ENCODE measurements around the gene CDH4. TPM values are rescaled to one million over a fixed set of nuclear protein-coding genes. Genes with fewer than 3 reads are reported as not detected.

Gene CDH4
- total and polyA plus RNA-seq, 2 donors (not counting 1 experiment from before 2014, with no cell fraction given), result not detected

- H3K27ac ChIP-seq (ENCODE audit: low read length in 2 of 2), result no peak overlapping the region
- no peaks in the 10 kb centered on the region for H3K27me3 Mint-ChIP-seq
- DNase-seq, result no peak
- H4K20me1 ChIP-seq (ENCODE audit: control insufficient read depth, insufficient read depth, low read length, poor library complexity, severe bottlenecking), result no peaks in the 10 kb centered on the region
- no peaks in the 10 kb centered on the region for H3K4me1 ChIP-seq (ENCODE audit: control insufficient read depth in 2 of 2, insufficient read depth in 2 of 2, low read length in 2 of 2)
- peaks cover 0 to 33% (median 0%) of the 10 kb centered on the region in 3 donors for H3K9me3 ChIP-seq (ENCODE audit: control extremely low read depth in 1 of 3, control insufficient read depth in 2 of 3, insufficient read depth in 1 of 3, low read length in 2 of 3)
- ChIA-PET CTCF (no interaction called here), POLR2A (no interaction called here)
- no peaks in the 10 kb centered on the region for H3K27me3 ChIP-seq (replicated peaks in 1 of 4; ENCODE audit: control extremely low read depth in 1 of 4, control insufficient read depth in 3 of 4, insufficient read depth in 4 of 4, low read length in 3 of 4)
- H3K9me3 Mint-ChIP-seq (ENCODE audit: insufficient read depth), result peaks cover 8% of the 10 kb centered on the region
- no peaks in the 10 kb centered on the region for H3K79me2 ChIP-seq (ENCODE audit: control insufficient read depth, insufficient read depth, low read length)
- no peak overlapping the region for H3K4me3 ChIP-seq (ENCODE audit: control extremely low read depth in 1 of 5, extremely low read depth in 1 of 5, insufficient read depth in 1 of 5, low read depth in 2 of 5, low read length in 4 of 5)
- no peaks in the 10 kb centered on the region for H3K36me3 ChIP-seq (replicated peaks in 1 of 2; ENCODE audit: control extremely low read depth in 1 of 2, control insufficient read depth in 1 of 2, extremely low read depth in 1 of 2, insufficient read depth in 2 of 2, low read length in 1 of 2)
- no peak overlapping the region for H3K4me2 ChIP-seq (replicated peaks; ENCODE audit: low read depth, low read length, poor library complexity, severe bottlenecking)
- H3K4me3 Mint-ChIP-seq, result no peak overlapping the region
- TF ChIP-seq, protein P1, sequence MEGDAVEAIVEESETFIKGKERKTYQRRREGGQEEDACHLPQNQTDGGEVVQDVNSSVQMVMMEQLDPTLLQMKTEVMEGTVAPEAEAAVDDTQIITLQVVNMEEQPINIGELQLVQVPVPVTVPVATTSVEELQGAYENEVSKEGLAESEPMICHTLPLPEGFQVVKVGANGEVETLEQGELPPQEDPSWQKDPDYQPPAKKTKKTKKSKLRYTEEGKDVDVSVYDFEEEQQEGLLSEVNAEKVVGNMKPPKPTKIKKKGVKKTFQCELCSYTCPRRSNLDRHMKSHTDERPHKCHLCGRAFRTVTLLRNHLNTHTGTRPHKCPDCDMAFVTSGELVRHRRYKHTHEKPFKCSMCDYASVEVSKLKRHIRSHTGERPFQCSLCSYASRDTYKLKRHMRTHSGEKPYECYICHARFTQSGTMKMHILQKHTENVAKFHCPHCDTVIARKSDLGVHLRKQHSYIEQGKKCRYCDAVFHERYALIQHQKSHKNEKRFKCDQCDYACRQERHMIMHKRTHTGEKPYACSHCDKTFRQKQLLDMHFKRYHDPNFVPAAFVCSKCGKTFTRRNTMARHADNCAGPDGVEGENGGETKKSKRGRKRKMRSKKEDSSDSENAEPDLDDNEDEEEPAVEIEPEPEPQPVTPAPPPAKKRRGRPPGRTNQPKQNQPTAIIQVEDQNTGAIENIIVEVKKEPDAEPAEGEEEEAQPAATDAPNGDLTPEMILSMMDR (IDR thresholded peaks at IDR 0.05), result no peak
- no peak for TF ChIP-seq EZH2 (IDR thresholded peaks at IDR 0.05; ENCODE audit: borderline replicate concordance, insufficient read depth, low read depth, low read length, poor library complexity, severe bottlenecking)
- intact Hi-C loops (cut with micrococcal nuclease), result no loop called here
- ATAC-seq (ENCODE audit: low read depth), result no peak
- no peak overlapping the region for H3K9ac ChIP-seq (ENCODE audit: low read length)
- no peaks in the 10 kb centered on the region for H3K4me1 Mint-ChIP-seq
- H2AFZ ChIP-seq (ENCODE audit: insufficient read depth, low read depth, low read length, poor library complexity, severe bottlenecking), result no peak overlapping the region
- H3K27ac Mint-ChIP-seq, result no peak overlapping the region
- 81% methylated on average over 15 of the region's 15 CpGs for WGBS (ENCODE audit: insufficient coverage)
These were observed 330.3 kb downstream of the CDH4 start for GRCh38 chr20:61582196-61582923.

DNA sequence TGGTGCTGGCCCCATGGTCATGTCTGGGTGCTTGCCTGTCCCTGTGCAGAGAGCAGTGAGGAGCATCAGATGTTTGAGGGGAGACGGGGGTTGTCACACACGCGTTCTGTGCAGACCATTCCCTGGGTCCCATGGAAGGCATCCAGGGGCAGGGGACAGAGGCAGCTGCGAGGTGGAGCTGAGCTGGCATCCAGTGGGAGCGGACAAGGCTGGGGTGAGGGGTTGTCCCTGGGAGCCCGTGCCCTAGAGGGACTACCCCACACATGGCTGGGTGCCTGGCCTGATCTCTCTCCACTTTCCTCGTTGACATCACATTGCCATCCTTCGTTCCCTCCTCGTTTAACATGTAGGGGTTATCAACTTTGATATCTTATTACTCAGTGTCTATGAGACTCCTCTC lies 331.3 kb downstream of the CDH4 start:
- Histone ChIP-seq H2AFZ (ENCODE audit: insufficient read depth, low read depth, low read length, poor library complexity, severe bottlenecking) (no peak overlapping the region), H3K27ac (ENCODE audit: low read length in 2 of 2) (no peak overlapping the region), H3K9ac (ENCODE audit: low read length) (no peak overlapping the region), H3K4me3 (ENCODE audit: control extremely low read depth in 1 of 5, extremely low read depth in 1 of 5, insufficient read depth in 1 of 5, low read depth in 2 of 5, low read length in 4 of 5) (no peak overlapping the region), H3K79me2 (ENCODE audit: control insufficient read depth, insufficient read depth, low read length) (no peaks in the 10 kb centered on the region), H3K4me1 (ENCODE audit: control insufficient read depth in 2 of 2, insufficient read depth in 2 of 2, low read length in 2 of 2) (no peaks in the 10 kb centered on the region), H3K27me3 (replicated peaks in 1 of 4; ENCODE audit: control extremely low read depth in 1 of 4, control insufficient read depth in 3 of 4, insufficient read depth in 4 of 4, low read length in 3 of 4) (no peaks in the 10 kb centered on the region), H3K4me2 (replicated peaks; ENCODE audit: low read depth, low read length, poor library complexity, severe bottlenecking) (no peak overlapping the region), H4K20me1 (ENCODE audit: control insufficient read depth, insufficient read depth, low read length, poor library complexity, severe bottlenecking) (no peaks in the 10 kb centered on the region), H3K9me3 (ENCODE audit: control extremely low read depth in 1 of 3, control insufficient read depth in 2 of 3, insufficient read depth in 1 of 3, low read length in 2 of 3) (peaks cover 0 to 40% (median 0%) of the 10 kb centered on the region in 3 donors), H3K36me3 (replicated peaks in 1 of 2; ENCODE audit: control extremely low read depth in 1 of 2, control insufficient read depth in 1 of 2, extremely low read depth in 1 of 2, insufficient read depth in 2 of 2, low read length in 1 of 2) (no peaks in the 10 kb centered on the region)
- Mint-ChIP-seq H3K4me3 (no peak overlapping the region), H3K9me3 (ENCODE audit: insufficient read depth) (peaks cover 8% of the 10 kb centered on the region), H3K27ac (no peak overlapping the region), H3K4me1 (no peaks in the 10 kb centered on the region), H3K27me3 (no peaks in the 10 kb centered on the region)
- ATAC-seq (ENCODE audit: low read depth) (no peak), DNase-seq (no peak)
- intact Hi-C loops (cut with micrococcal nuclease), result no loop called here
- TF ChIP-seq EZH2 (IDR thresholded peaks at IDR 0.05; ENCODE audit: borderline replicate concordance, insufficient read depth, low read depth, low read length, poor library complexity, severe bottlenecking), result no peak
- TF ChIP-seq, protein P1 (IDR thresholded peaks at IDR 0.05), result no peak
- ChIA-PET CTCF (no interaction called here), POLR2A (no interaction called here)
- WGBS (ENCODE audit: insufficient coverage), result 81% methylated on average over 5 of the region's 9 CpGs

All from B cell (primary cell).